ENCODE measurements around the gene AP2S1.

- TF ChIP-seq CTCF (conservative IDR thresholded peaks at IDR 0.05; ENCODE audit: low read length) = no peak
- TF ChIP-seq EZH2phosphoT487 (IDR thresholded peaks at IDR 0.05; ENCODE audit: borderline replicate concordance, low read depth, low read length) = no peak
These were observed 3.1 kb downstream of the AP2S1 start for GRCh38 chr19:46847528-46847927.
